Karpas-422 (cell line): ENCODE measurements around the gene ATP2C2. TPM values are rescaled to one million over a fixed set of nuclear protein-coding genes. Genes with fewer than 3 reads are reported as not detected.

Source experiments
- DNase-seq: peaks from one replicate; pipeline ENCODE4 v3.0.0-alpha.2; 2015
- H2AFZ ChIP-seq: fragments of 200-600 bp; sonication (generic); 2 replicates; pipeline ENCODE4 v1.6.1; 2014; ENCODE audit warnings: antibody characterized with exemption, low read length, mixed read lengths
- H3K27ac ChIP-seq: fragments of 200-600 bp; sonication (generic); 2 replicates; pipeline ENCODE4 v1.5.1; 2014; ENCODE audit warnings: mild to moderate bottlenecking, low read length, moderate library complexity
- H3K27me3 ChIP-seq: fragments of 200-600 bp; sonication (generic); 2 replicates; pipeline ENCODE4 v1.6.1; 2014; ENCODE audit warnings: low read length, mixed read lengths
- H3K36me3 ChIP-seq: fragments of 200-600 bp; sonication (generic); 2 replicates; pipeline ENCODE4 v1.6.1; 2014; ENCODE audit warnings: low read length, mixed read lengths; ENCODE audit not compliant: insufficient read depth
- H3K4me1 ChIP-seq: fragments of 200-600 bp; sonication (generic); 2 replicates; pipeline ENCODE4 v1.6.1; 2014; ENCODE audit warnings: mild to moderate bottlenecking, low read length, mixed read lengths
- H3K4me2 ChIP-seq: fragments of 200-600 bp; sonication (generic); 2 replicates; pipeline ENCODE4 v1.6.1; 2014; ENCODE audit warnings: low read length, low read depth, mild to moderate bottlenecking; ENCODE audit not compliant: poor library complexity, severe bottlenecking
- H3K4me3 ChIP-seq: fragments of 200-600 bp; sonication (generic); 2 replicates; pipeline ENCODE4 v1.5.1; 2014; ENCODE audit warnings: mild to moderate bottlenecking, antibody characterized with exemption, low read length, mixed read lengths
- H3K79me2 ChIP-seq: fragments of 200-600 bp; sonication (generic); 2 replicates; pipeline ENCODE4 v1.6.1; 2014; ENCODE audit warnings: mild to moderate bottlenecking, low read length, mixed read lengths
- H3K9ac ChIP-seq: fragments of 200-600 bp; sonication (generic); 2 replicates; pipeline ENCODE4 v1.6.0; 2014; ENCODE audit warnings: low read length
- H3K9me2 ChIP-seq: fragments of 200-600 bp; sonication (generic), shearing (Covaris generic); replicated peaks from 2 replicates; pipeline ENCODE4 v1.6.0; 2014; ENCODE audit warnings: mild to moderate bottlenecking, low read length, moderate library complexity; ENCODE audit not compliant: insufficient read depth
- H3K9me3 ChIP-seq: fragments of 300-700, 200-600 bp; sonication (generic); 2 replicates; pipeline ENCODE4 v1.6.1; 2014; ENCODE audit warnings: low read length, mixed read lengths
- H4K20me1 ChIP-seq: fragments of 200-600 bp; sonication (generic); 2 replicates; pipeline ENCODE4 v1.6.1; 2014; ENCODE audit warnings: mild to moderate bottlenecking, antibody characterized with exemption, low read length, low read depth; ENCODE audit not compliant: insufficient read depth
- total RNA-seq: library from RNA; depleted of rRNA; stranded (reverse); fragments of >200 nt; shearing (Covaris generic); gene quantifications from 2 replicates; pipeline ENCODE4 v1.2.3, GENCODE V29; 2014; ENCODE audit warnings: low replicate concordance

Gene ATP2C2
- total RNA-seq, 1 experiment from 2014 or later = not detected

DNA sequence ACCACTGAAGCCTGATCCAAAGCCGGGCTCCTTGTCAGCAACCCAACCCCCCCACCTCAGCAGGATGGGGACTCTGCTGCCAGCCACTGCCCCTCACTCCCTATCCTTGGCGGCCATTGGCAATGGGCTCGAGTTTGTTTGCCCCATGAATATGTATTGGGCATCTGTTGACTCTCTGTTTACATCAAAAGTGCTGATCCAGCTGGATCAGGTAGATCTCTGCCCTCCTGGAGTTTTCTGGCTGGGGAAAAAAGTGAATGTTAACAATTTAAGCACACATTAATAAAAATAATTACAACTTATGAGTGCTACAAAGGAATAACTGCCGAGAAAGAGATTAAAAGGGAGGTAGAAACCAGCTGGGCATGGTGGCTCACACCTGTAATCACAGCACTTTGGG is 62.5 kb downstream of the ATP2C2 start:
- H3K79me2 ChIP-seq = no peaks in the 10 kb centered on the region
- no peaks in the 10 kb centered on the region for H3K4me1 ChIP-seq
- no peak for DNase-seq
- no peaks in the 10 kb centered on the region for H3K27me3 ChIP-seq
- H3K9ac ChIP-seq = no peak overlapping the region
- H2AFZ ChIP-seq = no peak overlapping the region
- H3K4me2 ChIP-seq = no peak overlapping the region
- no peaks in the 10 kb centered on the region for H4K20me1 ChIP-seq
- H3K9me2 ChIP-seq = no peaks in the 10 kb centered on the region
- no peaks in the 10 kb centered on the region for H3K36me3 ChIP-seq
- H3K27ac ChIP-seq = no peak overlapping the region
- no peaks in the 10 kb centered on the region for H3K9me3 ChIP-seq
- H3K4me3 ChIP-seq = no peak overlapping the region

DNA sequence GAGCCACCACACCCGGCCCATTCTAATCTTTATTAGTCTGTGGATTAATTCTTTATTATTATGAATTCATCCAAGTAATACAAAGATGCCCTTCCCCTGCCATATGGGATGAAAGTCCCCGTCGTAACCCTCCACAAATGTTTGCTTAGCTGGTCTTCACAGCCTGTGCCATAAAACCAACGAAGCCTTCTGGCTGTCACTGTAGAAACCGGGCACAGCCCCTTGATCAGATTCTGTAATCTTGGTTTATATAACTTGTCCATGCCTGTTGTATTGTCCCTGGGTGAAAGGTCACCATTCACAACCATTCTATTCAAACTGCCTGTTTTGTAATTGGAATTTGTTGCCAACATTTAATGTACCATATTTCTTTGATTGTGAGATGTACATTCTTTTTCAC is 66.5 kb downstream of the ATP2C2 start:
- H3K36me3 ChIP-seq = no peaks in the 10 kb centered on the region
- no peak overlapping the region for H3K27ac ChIP-seq
- H3K9me3 ChIP-seq = no peaks in the 10 kb centered on the region
- H3K4me2 ChIP-seq = no peak overlapping the region
- H3K4me3 ChIP-seq = no peak overlapping the region
- H3K9ac ChIP-seq = no peak overlapping the region
- no peaks in the 10 kb centered on the region for H3K4me1 ChIP-seq
- H3K9me2 ChIP-seq = no peaks in the 10 kb centered on the region
- no peak overlapping the region for H2AFZ ChIP-seq
- H4K20me1 ChIP-seq = no peaks in the 10 kb centered on the region
- H3K27me3 ChIP-seq = no peaks in the 10 kb centered on the region
- no peaks in the 10 kb centered on the region for H3K79me2 ChIP-seq
- no peak for DNase-seq

DNA sequence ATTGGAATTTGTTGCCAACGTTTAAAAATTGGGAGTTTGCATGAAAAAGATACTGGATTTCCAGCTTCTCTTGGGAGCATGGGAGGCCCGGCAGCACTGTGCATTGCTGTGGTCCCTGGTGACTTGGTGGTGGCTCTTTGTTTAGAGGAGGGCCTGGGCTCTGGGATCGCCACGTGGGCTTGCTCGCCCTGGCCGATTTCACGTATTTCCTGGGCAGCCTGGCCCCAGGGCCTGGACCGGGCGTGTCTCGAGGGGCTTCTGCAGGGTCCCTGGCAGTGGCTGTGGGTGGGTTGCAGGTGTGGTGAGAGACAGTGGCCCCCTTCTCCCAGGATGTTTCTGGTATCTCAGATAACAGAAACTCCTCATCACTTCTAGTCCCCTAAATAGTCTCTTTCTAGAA is 67.9 kb downstream of the ATP2C2 start:
- Histone ChIP-seq H3K4me3 (no peak overlapping the region), H3K27me3 (no peaks in the 10 kb centered on the region), H3K36me3 (no peaks in the 10 kb centered on the region), H3K4me2 (no peak overlapping the region), H4K20me1 (no peaks in the 10 kb centered on the region), H3K27ac (no peak overlapping the region), H3K9ac (no peak overlapping the region), H3K9me2 (no peaks in the 10 kb centered on the region), H3K79me2 (no peaks in the 10 kb centered on the region), H2AFZ (no peak overlapping the region), H3K9me3 (no peaks in the 10 kb centered on the region), H3K4me1 (no peaks in the 10 kb centered on the region)
- no peak for DNase-seq

DNA sequence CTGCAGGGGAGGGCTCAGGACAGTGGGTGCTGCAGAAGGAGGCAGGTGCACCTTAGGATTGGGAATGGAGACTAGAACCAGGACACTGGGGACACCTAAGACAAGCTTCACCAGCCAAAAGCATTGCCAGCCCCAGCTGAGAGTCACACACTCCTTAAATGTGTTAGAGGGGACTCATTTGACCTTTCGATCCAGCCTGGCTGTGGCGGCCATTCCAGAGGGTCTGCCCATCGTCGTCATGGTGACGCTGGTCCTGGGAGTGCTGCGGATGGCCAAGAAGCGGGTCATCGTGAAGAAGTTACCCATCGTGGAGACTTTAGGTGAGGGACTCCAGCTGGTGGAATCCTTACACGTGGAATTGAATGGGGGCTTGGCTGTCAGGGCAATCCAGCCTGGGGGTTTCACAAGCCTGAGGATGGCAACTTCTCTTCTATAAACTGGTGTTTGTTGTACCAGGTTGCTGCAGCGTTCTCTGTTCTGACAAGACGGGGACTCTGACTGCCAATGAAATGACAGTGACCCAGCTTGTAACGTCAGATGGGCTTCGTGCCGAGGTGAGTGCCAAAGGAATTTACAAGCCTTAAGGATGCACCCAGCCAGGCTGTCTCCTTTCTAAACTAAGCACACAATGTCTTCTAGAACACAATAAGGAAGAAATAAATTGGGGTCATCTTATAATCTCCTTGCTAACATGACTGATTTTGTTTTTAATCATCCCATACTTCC is 70.8 kb downstream of the ATP2C2 start:
- Histone ChIP-seq H3K9me2 (no peaks in the 10 kb centered on the region), H3K4me3 (no peak overlapping the region), H3K4me2 (no peak overlapping the region), H3K36me3 (no peaks in the 10 kb centered on the region), H3K27me3 (no peaks in the 10 kb centered on the region), H3K9ac (no peak overlapping the region), H3K9me3 (no peaks in the 10 kb centered on the region), H3K27ac (no peak overlapping the region), H2AFZ (no peak overlapping the region), H3K79me2 (no peaks in the 10 kb centered on the region), H3K4me1 (no peaks in the 10 kb centered on the region), H4K20me1 (no peaks in the 10 kb centered on the region)
- no peak for DNase-seq

DNA sequence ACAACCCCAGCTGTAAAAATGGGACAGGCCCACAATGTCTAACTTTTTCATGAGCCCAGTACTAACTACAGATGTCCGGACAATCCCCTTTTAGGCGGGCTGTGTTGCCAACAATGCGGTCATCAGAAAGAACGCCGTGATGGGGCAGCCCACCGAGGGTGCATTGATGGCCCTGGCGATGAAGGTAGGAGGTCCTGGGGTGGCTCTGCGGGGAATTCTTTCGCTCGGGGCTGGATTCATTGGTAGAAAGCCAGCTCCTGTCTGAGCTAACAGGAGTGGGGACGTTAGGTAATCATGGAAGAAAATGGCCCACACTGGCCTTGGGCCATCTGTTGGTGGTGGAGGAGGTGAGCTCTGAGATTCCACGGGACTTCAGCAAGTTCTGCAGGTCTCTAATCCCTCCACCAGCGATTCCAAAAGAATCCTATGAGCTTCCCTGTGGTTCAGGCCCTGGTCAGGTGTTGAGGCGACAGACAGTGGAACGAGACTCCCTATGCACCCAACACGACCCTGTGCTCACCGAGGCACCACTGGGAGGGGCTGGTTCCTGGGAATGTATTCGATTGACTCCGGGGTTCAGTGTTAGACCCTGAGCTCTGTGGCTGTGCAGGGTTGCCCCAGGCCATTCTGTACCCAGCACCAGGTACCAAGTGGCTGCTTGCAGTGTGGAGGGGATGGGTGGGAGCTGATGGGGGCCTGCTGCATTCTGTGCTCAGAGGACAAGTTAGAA is 74.2 kb downstream of the ATP2C2 start:
- Histone ChIP-seq H3K36me3 (no peaks in the 10 kb centered on the region), H3K4me3 (no peak overlapping the region), H3K4me2 (no peak overlapping the region), H3K9me3 (no peaks in the 10 kb centered on the region), H3K27ac (no peak overlapping the region), H3K4me1 (no peaks in the 10 kb centered on the region), H4K20me1 (no peaks in the 10 kb centered on the region), H3K79me2 (no peaks in the 10 kb centered on the region), H3K9ac (no peak overlapping the region), H2AFZ (no peak overlapping the region), H3K9me2 (no peaks in the 10 kb centered on the region), H3K27me3 (no peaks in the 10 kb centered on the region)
- no peak for DNase-seq

DNA sequence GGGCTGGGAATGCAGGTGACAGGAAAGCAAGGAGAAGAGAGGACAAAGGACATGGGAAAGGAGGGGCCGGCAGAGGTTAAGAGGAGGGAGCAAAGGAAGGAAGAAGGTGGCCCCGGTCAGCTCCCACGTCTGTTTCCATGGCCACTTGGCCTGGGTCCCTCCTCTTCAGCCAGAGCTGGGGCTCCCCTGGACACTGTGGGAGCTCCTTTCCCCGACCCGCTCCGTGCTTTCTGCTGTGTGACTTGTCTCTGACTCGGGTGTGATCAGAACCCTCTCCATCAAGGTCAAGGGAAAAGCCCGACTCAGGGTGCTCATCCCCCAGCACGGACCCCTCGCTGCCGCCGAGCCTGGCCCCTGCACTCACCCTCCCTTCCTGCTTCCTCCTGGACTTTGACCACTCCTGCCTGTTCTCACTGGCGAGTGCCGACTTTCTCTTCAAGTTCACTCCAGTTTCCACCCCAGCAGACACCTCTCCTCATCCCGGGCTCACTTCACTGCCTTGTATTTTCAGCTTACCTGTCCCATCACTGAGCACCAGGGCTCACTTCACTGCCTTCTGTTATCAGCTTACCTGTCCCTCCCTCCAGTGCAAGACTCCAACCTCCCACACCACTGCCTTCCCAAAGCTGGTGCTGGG is 74.9 kb downstream of the ATP2C2 start:
- DNase-seq = no peak
- no peaks in the 10 kb centered on the region for H3K36me3 ChIP-seq
- H3K27ac ChIP-seq = no peak overlapping the region
- no peaks in the 10 kb centered on the region for H4K20me1 ChIP-seq
- H3K9me2 ChIP-seq = no peaks in the 10 kb centered on the region
- no peak overlapping the region for H3K4me3 ChIP-seq
- no peaks in the 10 kb centered on the region for H3K79me2 ChIP-seq
- no peaks in the 10 kb centered on the region for H3K4me1 ChIP-seq
- H3K4me2 ChIP-seq = no peak overlapping the region
- no peak overlapping the region for H3K9ac ChIP-seq
- H2AFZ ChIP-seq = no peak overlapping the region
- no peaks in the 10 kb centered on the region for H3K9me3 ChIP-seq
- no peaks in the 10 kb centered on the region for H3K27me3 ChIP-seq

DNA sequence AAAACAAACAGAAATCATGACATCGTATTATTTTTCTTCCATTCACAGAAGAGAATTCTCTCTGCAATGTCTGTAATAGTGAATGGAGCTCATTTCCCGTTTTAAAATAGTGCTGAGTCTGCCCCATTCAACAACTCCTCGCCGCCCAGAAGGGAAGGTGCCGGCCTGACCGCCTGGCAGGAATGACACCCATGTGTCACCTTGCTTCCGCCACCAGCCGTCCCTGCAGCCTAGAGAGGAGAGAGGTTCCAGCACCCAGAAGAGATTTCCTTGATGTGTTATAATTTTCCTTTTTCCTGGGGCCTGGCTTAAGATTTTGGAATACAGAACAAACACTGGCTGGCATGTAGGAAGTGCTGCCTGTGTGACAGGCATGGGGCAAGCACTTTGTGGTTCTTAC is 76.1 kb downstream of the ATP2C2 start:
- H3K9me3 ChIP-seq = no peaks in the 10 kb centered on the region
- no peaks in the 10 kb centered on the region for H3K79me2 ChIP-seq
- H3K27ac ChIP-seq = no peak overlapping the region
- H3K27me3 ChIP-seq = no peaks in the 10 kb centered on the region
- no peaks in the 10 kb centered on the region for H4K20me1 ChIP-seq
- no peak for DNase-seq
- no peaks in the 10 kb centered on the region for H3K36me3 ChIP-seq
- no peaks in the 10 kb centered on the region for H3K9me2 ChIP-seq
- no peak overlapping the region for H2AFZ ChIP-seq
- no peak overlapping the region for H3K9ac ChIP-seq
- H3K4me1 ChIP-seq = no peaks in the 10 kb centered on the region
- H3K4me2 ChIP-seq = no peak overlapping the region
- no peak overlapping the region for H3K4me3 ChIP-seq

DNA sequence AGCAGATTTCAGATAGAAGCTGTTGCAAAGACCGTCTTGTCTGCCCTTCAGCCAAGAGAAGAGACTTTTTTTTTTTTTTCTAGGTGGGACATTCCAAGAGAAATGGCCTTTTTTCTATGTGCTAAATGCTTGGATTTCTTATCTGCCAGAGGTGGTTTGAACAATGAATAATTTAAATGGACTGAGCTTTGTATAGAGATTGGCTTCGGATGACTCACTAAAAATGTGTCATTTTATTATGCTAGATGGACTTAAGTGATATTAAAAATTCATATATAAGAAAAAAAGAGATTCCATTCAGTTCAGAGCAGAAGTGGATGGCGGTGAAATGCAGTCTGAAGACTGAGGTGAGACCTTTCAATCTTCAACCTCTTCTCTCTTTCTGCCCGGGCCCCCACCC is 77.7 kb downstream of the ATP2C2 start:
- no peaks in the 10 kb centered on the region for H3K9me2 ChIP-seq
- H3K27ac ChIP-seq = no peak overlapping the region
- no peaks in the 10 kb centered on the region for H3K9me3 ChIP-seq
- no peak overlapping the region for H3K4me2 ChIP-seq
- H3K4me1 ChIP-seq = no peaks in the 10 kb centered on the region
- H3K36me3 ChIP-seq = no peaks in the 10 kb centered on the region
- no peak overlapping the region for H3K4me3 ChIP-seq
- no peak for DNase-seq
- no peaks in the 10 kb centered on the region for H3K79me2 ChIP-seq
- no peaks in the 10 kb centered on the region for H4K20me1 ChIP-seq
- no peak overlapping the region for H2AFZ ChIP-seq
- no peak overlapping the region for H3K9ac ChIP-seq
- H3K27me3 ChIP-seq = no peaks in the 10 kb centered on the region
